ENCODE data around the gene HRH1.

HRH1 gene

GRCh38 chr3:11304175-11304574 is 149.9 kb downstream of the HRH1 start:
- no peak for DNase-seq (ENCODE audit: low read depth in 2 of 2)
- TF ChIP-seq CTCF (IDR thresholded peaks at IDR 0.05; ENCODE audit: low read depth, low read length), result no peak
- no peak overlapping the region for H3K4me3 ChIP-seq (replicated peaks in 1 of 2; ENCODE audit: low read depth in 2 of 2, low read length in 2 of 2)

GRCh38 chr3:11305509-11305908 is 151.2 kb downstream of the HRH1 start:
- DNase-seq (ENCODE audit: low read depth in 2 of 2), result peak in 1 of 2 donors; percentile 44
- no peak for TF ChIP-seq CTCF (IDR thresholded peaks at IDR 0.05; ENCODE audit: low read depth, low read length)
- no peak overlapping the region for H3K4me3 ChIP-seq (replicated peaks in 1 of 2; ENCODE audit: low read depth in 2 of 2, low read length in 2 of 2)

GRCh38 chr3:11306817-11307589 is 152.7 kb downstream of the HRH1 start:
- peak; percentile 29 to 61 for DNase-seq (ENCODE audit: low read depth in 2 of 2)
- no peak overlapping the region for H3K4me3 ChIP-seq (replicated peaks in 1 of 2; ENCODE audit: low read depth in 2 of 2, low read length in 2 of 2)
- TF ChIP-seq CTCF (IDR thresholded peaks at IDR 0.05; ENCODE audit: low read depth, low read length), result no peak

GRCh38 chr3:11307830-11308432 is 153.6 kb downstream of the HRH1 start:
- no peak for TF ChIP-seq CTCF (IDR thresholded peaks at IDR 0.05; ENCODE audit: low read depth, low read length)
- H3K4me3 ChIP-seq (replicated peaks in 1 of 2; ENCODE audit: low read depth in 2 of 2, low read length in 2 of 2), result no peak overlapping the region
- no peak for DNase-seq (ENCODE audit: low read depth in 2 of 2)

- no peak for TF ChIP-seq CTCF (IDR thresholded peaks at IDR 0.05; ENCODE audit: low read depth, low read length)
- no peak overlapping the region for H3K4me3 ChIP-seq (replicated peaks in 1 of 2; ENCODE audit: low read depth in 2 of 2, low read length in 2 of 2)
- no peak for DNase-seq (ENCODE audit: low read depth in 2 of 2)
These were observed 156.0 kb downstream of the HRH1 start for GRCh38 chr3:11310258-11310657.

GRCh38 chr3:11312166-11312565 is 157.9 kb downstream of the HRH1 start:
- H3K4me3 ChIP-seq (replicated peaks in 1 of 2; ENCODE audit: low read depth in 2 of 2, low read length in 2 of 2), result no peak overlapping the region
- peak in 1 of 2 donors; percentile 26 for DNase-seq (ENCODE audit: low read depth in 2 of 2)
- no peak for TF ChIP-seq CTCF (IDR thresholded peaks at IDR 0.05; ENCODE audit: low read depth, low read length)

Data from cardiac fibroblast (primary cell).